Measurements from ENCODE around the gene IL1F10. TPM values are rescaled to one million over a fixed set of nuclear protein-coding genes. Genes with fewer than 3 reads are reported as not detected.

The IL1F10 gene
- total and polyA plus RNA-seq, 2 experiments from 2014 or later: not detected

DNA sequence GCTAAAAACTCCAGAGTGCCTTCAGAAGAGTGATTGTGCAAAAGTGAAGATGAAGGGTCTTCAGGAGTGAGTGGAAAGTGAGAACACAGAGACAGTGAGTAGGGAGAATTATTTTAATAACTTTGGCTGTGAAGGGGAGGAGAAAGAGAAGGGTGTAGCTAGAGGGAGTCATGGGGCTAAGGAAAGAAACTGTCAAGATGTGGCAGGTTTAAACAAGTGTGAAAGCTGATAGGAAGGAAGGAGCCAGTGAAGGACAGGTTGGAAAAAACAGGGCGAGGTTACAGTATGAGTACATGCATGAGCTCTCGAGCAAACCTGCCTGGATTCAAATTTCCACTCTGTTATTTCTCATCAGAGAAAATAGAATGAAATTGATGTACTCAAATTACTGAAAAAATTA, 17.8 kb downstream of the IL1F10 start:
- 75% methylated on average over 2 of the region's 2 CpGs for WGBS (ENCODE audit: low lambda C conversion rate, missing lambda C conversion rate)
- peaks cover 5% of the 10 kb centered on the region for H3K27me3 ChIP-seq
- H3K27ac ChIP-seq: no peak overlapping the region
- no peak overlapping the region for H3K4me3 ChIP-seq
- no peak for DNase-seq (ENCODE audit: low spot score)
- no peaks in the 10 kb centered on the region for H3K9me2 ChIP-seq (replicated peaks; ENCODE audit: insufficient read depth)
- H3K9me3 ChIP-seq (ENCODE audit: low read depth): no peaks in the 10 kb centered on the region
- H4K20me1 ChIP-seq (ENCODE audit: insufficient read depth, poor library complexity, severe bottlenecking): no peaks in the 10 kb centered on the region
- no peak overlapping the region for H2AFZ ChIP-seq
- TF ChIP-seq, protein P1, sequence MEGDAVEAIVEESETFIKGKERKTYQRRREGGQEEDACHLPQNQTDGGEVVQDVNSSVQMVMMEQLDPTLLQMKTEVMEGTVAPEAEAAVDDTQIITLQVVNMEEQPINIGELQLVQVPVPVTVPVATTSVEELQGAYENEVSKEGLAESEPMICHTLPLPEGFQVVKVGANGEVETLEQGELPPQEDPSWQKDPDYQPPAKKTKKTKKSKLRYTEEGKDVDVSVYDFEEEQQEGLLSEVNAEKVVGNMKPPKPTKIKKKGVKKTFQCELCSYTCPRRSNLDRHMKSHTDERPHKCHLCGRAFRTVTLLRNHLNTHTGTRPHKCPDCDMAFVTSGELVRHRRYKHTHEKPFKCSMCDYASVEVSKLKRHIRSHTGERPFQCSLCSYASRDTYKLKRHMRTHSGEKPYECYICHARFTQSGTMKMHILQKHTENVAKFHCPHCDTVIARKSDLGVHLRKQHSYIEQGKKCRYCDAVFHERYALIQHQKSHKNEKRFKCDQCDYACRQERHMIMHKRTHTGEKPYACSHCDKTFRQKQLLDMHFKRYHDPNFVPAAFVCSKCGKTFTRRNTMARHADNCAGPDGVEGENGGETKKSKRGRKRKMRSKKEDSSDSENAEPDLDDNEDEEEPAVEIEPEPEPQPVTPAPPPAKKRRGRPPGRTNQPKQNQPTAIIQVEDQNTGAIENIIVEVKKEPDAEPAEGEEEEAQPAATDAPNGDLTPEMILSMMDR (IDR thresholded peaks at IDR 0.05; ENCODE audit: poor library complexity): no peak
- H3K4me2 ChIP-seq: no peak overlapping the region
- H3K4me1 ChIP-seq (ENCODE audit: insufficient read depth): no peaks in the 10 kb centered on the region
- no peaks in the 10 kb centered on the region for H3K79me2 ChIP-seq
- H3K36me3 ChIP-seq (replicated peaks; ENCODE audit: insufficient read depth, low read depth): no peaks in the 10 kb centered on the region

DNA sequence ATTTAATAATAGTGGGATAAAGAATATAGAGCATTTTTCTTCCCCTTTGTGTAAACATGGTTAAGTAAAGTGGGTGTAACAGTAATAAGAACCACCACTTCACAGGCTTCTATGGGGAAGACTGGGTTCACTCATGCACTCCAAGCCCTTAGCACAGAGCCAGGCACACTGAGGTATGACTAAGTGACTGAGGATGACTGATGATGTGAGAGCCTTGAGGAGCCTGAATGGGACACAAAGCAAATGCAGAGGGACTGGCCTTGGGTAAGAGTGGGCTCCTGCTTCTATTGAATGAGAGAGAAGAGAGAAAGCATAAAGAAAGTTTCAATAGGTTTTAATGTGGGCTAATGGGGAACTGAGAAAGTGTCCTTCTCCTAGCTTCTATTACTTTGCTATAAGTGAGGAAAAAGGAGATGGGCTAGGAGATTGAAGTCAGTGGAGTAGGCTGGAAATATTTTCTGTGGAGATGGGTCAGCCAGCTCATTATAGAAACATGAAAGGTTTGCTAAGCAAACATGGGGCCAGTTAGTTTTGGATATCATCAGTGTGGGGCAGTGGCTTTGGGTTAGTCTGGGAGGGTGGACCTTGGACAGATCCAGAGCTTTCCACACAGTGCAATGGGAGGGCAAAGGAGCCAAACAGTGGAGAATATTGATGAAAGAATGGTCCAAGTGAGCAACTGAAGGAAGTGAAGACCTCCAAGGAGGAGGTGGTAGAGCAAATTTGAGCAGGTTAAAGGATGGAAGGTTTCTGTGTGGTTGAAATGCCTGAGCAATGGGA, 20.6 kb downstream of the IL1F10 start:
- Histone ChIP-seq H3K4me2 (no peak overlapping the region), H3K4me1 (ENCODE audit: insufficient read depth) (no peaks in the 10 kb centered on the region), H3K9me2 (replicated peaks; ENCODE audit: insufficient read depth) (no peaks in the 10 kb centered on the region), H3K9me3 (ENCODE audit: low read depth) (no peaks in the 10 kb centered on the region), H3K27ac (no peak overlapping the region), H3K4me3 (no peak overlapping the region), H3K79me2 (no peaks in the 10 kb centered on the region), H3K36me3 (replicated peaks; ENCODE audit: insufficient read depth, low read depth) (no peaks in the 10 kb centered on the region), H2AFZ (no peak overlapping the region), H3K27me3 (peaks cover 10% of the 10 kb centered on the region), H4K20me1 (ENCODE audit: insufficient read depth, poor library complexity, severe bottlenecking) (no peaks in the 10 kb centered on the region)
- DNase-seq (ENCODE audit: low spot score): no peak
- TF ChIP-seq, protein P1 (IDR thresholded peaks at IDR 0.05; ENCODE audit: poor library complexity): no peak

DNA sequence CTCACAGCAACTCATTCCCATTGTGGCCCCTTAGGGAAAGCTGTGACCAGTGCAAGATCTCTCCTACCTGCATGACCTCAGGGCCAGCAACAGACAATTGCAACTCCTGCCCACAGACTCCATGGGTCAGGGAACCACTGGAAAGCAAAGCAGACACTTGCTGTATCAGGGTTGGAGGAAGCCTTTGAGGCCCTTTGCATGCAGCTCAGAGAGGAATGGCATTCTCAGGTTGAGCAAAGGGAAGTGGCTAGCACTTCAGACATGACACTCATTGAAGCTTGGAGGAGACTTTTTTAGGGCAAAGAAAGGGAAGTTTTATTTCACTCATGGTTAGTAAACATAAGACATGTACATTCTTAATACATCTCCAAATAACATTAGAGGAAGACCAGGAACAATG, 22.1 kb downstream of the IL1F10 start:
- TF ChIP-seq EZH2phosphoT487 (IDR thresholded peaks at IDR 0.05; ENCODE audit: low read depth, severe bottlenecking, unreplicated experiment) (no peak), EZH2 (IDR thresholded peaks at IDR 0.05; ENCODE audit: borderline replicate concordance) (no peak)
- TF ChIP-seq, protein P1 (IDR thresholded peaks at IDR 0.05; ENCODE audit: poor library complexity): no peak
- Histone ChIP-seq H3K79me2 (no peaks in the 10 kb centered on the region), H4K20me1 (ENCODE audit: insufficient read depth, poor library complexity, severe bottlenecking) (no peaks in the 10 kb centered on the region), H3K36me3 (replicated peaks; ENCODE audit: insufficient read depth, low read depth) (no peaks in the 10 kb centered on the region), H3K4me1 (ENCODE audit: insufficient read depth) (no peaks in the 10 kb centered on the region), H3K27me3 (peaks cover 10% of the 10 kb centered on the region), H3K9me3 (ENCODE audit: low read depth) (no peaks in the 10 kb centered on the region), H3K4me2 (no peak overlapping the region), H3K9me2 (replicated peaks; ENCODE audit: insufficient read depth) (no peaks in the 10 kb centered on the region), H2AFZ (no peak overlapping the region), H3K4me3 (no peak overlapping the region), H3K27ac (no peak overlapping the region)
- no peak for DNase-seq (ENCODE audit: low spot score)

Data from hepatocyte (in vitro differentiated cells).